ENCODE measurements around the gene ST6GALNAC6.

- TF ChIP-seq CTCF (IDR thresholded peaks at IDR 0.05) (no peak), EZH2phosphoT487 (IDR thresholded peaks at IDR 0.05) (no peak), EZH2 (IDR thresholded peaks at IDR 0.05) (no peak)
Measured at GRCh38 chr9:127934248-127934647, 34.8 kb upstream of the ST6GALNAC6 start.

Data from neural progenitor cell (in vitro differentiated cells).